Urothelium cell line (cell line): Measurements from ENCODE around the gene PYGL.
"Not testable (repeated sequence)": the region's sequence is repeated elsewhere in the genome, so short reads cannot be mapped to it uniquely, and the experiment has no call there.

ENCODE experiments used
- DNase-seq: peaks from one replicate; pipeline ENCODE4 v3.0.0; 2011; ENCODE audit warnings: low spot score, mixed read lengths
- FAIRE-seq: peaks from 2 replicates; lab custom pipeline; 2011; peaks lifted over from hg19 to GRCh38; lab: Jason Lieb, UNC

The PYGL gene

GRCh38 chr14:50955373-50956043 is 11.2 kb upstream of the PYGL start:
- peak; percentile 93 for FAIRE-seq
- peak; percentile 97 for DNase-seq

- FAIRE-seq, result peak; percentile 20
- peak; percentile 62 for DNase-seq
These were observed 10.6 kb upstream of the PYGL start for GRCh38 chr14:50954811-50955372.

GRCh38 chr14:50953502-50953901 is 9.2 kb upstream of the PYGL start:
- DNase-seq (no peak), FAIRE-seq (no peak)

GRCh38 chr14:50951032-50951431 is 6.7 kb upstream of the PYGL start:
- FAIRE-seq, result no peak
- no peak for DNase-seq

GRCh38 chr14:50948205-50948604 is 3.9 kb upstream of the PYGL start:
- no peak for DNase-seq

GRCh38 chr14:50947446-50947845 is 3.2 kb upstream of the PYGL start:
- FAIRE-seq (no peak), DNase-seq (no peak)

More at GRCh38 chr14:50948205-50948604, 3.9 kb upstream of the PYGL start:
- FAIRE-seq, result no peak

GRCh38 chr14:50946234-50946935 is 2.1 kb upstream of the PYGL start:
- DNase-seq, result no peak
- no peak for FAIRE-seq

- FAIRE-seq (peak; percentile 82), DNase-seq (peak; percentile 57)
These were observed 547 bp upstream of the PYGL start for GRCh38 chr14:50944647-50945413.

GRCh38 chr14:50943261-50943942 is 881 bp downstream of the PYGL start:
- peak; percentile 87 for FAIRE-seq
- peak; percentile 83 for DNase-seq

- FAIRE-seq, DNase-seq: not testable (repeated sequence)
These were observed 2.6 kb downstream of the PYGL start for GRCh38 chr14:50941638-50942037.

GRCh38 chr14:50941151-50941550 is 3.1 kb downstream of the PYGL start:
- FAIRE-seq, result no peak

GRCh38 chr14:50937800-50938199 is 6.5 kb downstream of the PYGL start:
- FAIRE-seq (no peak), DNase-seq (no peak)

More at GRCh38 chr14:50941151-50941550, 3.1 kb downstream of the PYGL start:
- DNase-seq, result no peak

- no peak for FAIRE-seq
- no peak for DNase-seq
These were observed 7.0 kb downstream of the PYGL start for GRCh38 chr14:50937325-50937724.

GRCh38 chr14:50936882-50937281 is 7.4 kb downstream of the PYGL start:
- FAIRE-seq, result no peak
- no peak for DNase-seq

- FAIRE-seq (peak; percentile 78), DNase-seq (no peak)
These were observed 8.3 kb downstream of the PYGL start for GRCh38 chr14:50936016-50936340.

- DNase-seq, result no peak
- no peak for FAIRE-seq
These were observed 8.9 kb downstream of the PYGL start for GRCh38 chr14:50935126-50936015.

GRCh38 chr14:50932592-50933495 is 11.4 kb downstream of the PYGL start:
- FAIRE-seq, result no peak

GRCh38 chr14:50932156-50932555 is 12.1 kb downstream of the PYGL start:
- DNase-seq (no peak), FAIRE-seq (no peak)

More at GRCh38 chr14:50932592-50933495, 11.4 kb downstream of the PYGL start:
- DNase-seq, result no peak

GRCh38 chr14:50931559-50931958 is 12.7 kb downstream of the PYGL start:
- DNase-seq (no peak), FAIRE-seq (no peak)
